GM12872 (cell line): Measurements from ENCODE around the gene POPDC3.

Source experiments
- CTCF ChIP-seq: IDR thresholded peaks from 3 replicates; pipeline ENCODE4 v1.5.1; 2011; ENCODE audit warnings: low read depth, mild to moderate bottlenecking, low read length, moderate library complexity; ENCODE audit not compliant: insufficient read depth

POPDC3 gene

GRCh38 chr6:105204331-105204730, 24.5 kb upstream of the POPDC3 start:
- TF ChIP-seq CTCF, result no peak

DNA sequence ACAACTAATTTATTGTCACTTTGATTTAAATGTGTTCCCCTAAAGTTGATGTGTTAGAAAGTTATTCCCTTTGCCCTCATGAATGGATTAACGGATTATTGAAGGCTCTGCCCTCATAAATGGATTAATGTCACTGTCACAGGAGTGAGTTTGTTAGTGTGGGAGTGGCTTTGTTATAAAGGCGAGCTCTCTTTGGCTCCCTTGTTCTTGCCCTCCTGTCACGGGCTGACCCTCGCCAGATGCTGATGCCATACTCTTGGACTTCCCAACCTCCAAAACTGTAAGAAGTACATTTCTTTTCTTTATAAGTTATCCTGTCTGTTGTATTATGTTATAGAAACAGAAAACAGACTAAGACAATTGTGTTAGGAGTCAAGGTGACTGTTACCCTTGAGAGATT, 22.7 kb upstream of the POPDC3 start:
- TF ChIP-seq CTCF, result no peak

DNA sequence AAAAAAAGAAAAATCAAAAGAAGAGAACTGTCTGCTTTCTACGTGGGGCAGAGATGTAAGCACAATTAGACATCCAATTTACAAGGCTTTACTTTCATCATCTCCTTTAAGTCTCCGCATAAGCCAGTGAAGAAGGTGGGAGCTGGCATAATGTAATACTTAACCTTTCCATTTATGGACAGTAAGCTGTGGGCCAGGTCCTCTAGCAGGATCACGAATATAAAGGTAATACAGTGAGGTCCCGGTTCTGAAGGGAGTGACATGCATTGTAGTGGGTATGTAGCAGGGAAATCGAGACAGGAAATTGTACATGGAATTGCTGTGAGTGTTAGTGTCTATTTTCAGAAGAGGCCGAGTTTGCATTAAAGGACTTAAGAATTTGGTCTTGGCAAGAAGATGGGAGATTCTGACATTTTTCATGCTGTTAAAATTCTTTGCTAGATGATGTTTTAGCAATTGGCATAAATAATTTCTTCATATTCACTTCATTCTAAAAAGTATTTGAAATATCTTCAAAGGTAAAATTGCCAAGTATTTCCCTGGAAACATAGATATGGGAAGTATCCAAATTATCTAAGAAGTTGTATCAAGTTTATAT, 20.4 kb upstream of the POPDC3 start:
- no peak for TF ChIP-seq CTCF

DNA sequence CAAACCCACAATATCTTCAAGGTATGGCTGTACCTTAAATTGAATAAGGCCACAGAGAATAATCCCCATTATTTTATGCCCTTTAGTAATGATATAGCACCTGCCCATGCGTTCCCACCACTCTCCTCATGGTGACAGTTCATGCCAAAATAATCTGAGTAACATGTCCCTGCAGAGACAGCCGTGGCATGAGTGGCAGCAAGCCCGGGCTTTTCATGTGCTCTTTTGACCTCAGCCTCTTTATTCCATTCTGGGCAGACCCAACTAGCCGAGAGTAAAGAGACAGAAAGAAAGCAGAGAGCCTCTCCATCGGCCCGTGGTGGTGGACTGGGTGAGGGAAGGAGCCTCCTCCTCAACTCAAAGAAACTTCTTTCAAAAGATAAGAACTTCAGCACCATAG, 19.9 kb upstream of the POPDC3 start:
- TF ChIP-seq CTCF, result no peak

DNA sequence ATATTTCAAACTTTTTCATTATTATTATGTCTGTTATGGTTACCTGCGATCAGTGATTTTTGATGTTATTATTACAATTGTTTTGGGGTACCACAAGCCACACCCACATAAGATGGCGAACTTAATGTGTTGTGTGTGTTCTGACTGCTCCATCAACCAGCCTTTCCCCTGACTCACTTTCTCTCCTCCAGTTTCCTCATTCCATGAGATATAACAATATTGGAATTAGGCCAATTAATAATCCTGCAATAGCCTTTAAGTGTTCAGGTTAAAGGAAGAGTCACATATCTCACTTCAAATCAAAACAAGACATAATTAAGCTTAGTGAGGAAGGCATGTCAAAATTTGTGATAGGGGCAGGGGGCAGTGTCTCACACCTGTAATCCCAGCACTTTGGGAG, 16.3 kb upstream of the POPDC3 start:
- TF ChIP-seq CTCF, result no peak

DNA sequence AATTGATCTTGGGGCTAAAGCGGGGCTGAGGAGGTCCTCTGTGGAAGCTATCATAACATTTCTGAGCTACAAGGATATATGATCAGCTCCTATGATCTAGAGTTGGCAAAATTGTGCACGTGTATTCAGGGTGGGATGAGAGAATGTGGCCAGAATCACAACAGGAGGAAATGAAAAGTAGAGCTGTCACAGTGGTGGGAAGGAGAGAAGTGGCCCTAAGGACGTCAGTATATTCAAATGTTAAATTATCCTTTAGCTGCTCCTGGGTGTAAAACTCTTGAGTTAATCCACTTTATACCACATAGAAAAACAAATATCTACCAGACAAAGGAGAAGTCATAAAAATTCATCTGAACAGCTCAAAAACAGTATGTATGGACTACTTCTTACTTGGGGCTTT, 14.8 kb upstream of the POPDC3 start:
- TF ChIP-seq CTCF, result no peak

DNA sequence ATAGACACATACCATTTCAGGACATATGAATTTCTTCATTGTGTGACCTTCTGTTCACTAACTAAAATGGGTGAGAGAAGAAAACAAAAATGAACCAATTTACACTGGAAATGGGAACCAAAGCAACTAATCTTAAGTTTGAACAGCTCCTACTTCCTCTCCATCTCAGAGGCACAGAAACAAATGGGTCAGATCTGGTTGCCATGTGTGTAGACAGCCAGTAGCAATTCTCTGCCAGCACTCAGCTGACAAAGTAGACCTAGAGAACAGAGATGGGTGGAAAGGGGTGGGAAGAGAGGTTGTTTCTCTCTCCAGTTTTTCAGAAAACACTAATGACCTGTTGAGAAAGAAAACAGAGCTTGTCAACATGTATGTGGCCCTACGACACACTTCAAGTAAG, 14.3 kb upstream of the POPDC3 start:
- no peak for TF ChIP-seq CTCF
